Measurements from ENCODE around the gene PPIF.

- TF ChIP-seq, protein P1, sequence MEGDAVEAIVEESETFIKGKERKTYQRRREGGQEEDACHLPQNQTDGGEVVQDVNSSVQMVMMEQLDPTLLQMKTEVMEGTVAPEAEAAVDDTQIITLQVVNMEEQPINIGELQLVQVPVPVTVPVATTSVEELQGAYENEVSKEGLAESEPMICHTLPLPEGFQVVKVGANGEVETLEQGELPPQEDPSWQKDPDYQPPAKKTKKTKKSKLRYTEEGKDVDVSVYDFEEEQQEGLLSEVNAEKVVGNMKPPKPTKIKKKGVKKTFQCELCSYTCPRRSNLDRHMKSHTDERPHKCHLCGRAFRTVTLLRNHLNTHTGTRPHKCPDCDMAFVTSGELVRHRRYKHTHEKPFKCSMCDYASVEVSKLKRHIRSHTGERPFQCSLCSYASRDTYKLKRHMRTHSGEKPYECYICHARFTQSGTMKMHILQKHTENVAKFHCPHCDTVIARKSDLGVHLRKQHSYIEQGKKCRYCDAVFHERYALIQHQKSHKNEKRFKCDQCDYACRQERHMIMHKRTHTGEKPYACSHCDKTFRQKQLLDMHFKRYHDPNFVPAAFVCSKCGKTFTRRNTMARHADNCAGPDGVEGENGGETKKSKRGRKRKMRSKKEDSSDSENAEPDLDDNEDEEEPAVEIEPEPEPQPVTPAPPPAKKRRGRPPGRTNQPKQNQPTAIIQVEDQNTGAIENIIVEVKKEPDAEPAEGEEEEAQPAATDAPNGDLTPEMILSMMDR (IDR thresholded peaks at IDR 0.05) = peak in 4 of 5 experiments; percentile 38 to 57 (median 54)
- TF ChIP-seq POLR2A (IDR thresholded peaks at IDR 0.05) (no peak), POLR2AphosphoS5 (IDR thresholded peaks at IDR 0.05) (no peak)
Measured at GRCh38 chr10:79400146-79401004, 53.1 kb downstream of the PPIF start.

Measured in transverse colon (tissue), 4 donors.